ENCODE data around the gene SPIB.

The SPIB gene

GRCh38 chr19:50476224-50476906 is 57.6 kb downstream of the SPIB start, which contains the start of the genes EMC10 and GARIN5A:
TSS of gene EMC10 (plus strand) at chr19:50476507. CDS start at chr19:50476545, 38 bp downstream.
TSS of gene GARIN5A (minus strand) at chr19:50476848. CDS start at chr19:50476388, 460 bp downstream.
- DNase-seq, result peak; percentile 90

- no peak for DNase-seq
These were observed 58.1 kb downstream of the SPIB start for GRCh38 chr19:50476907-50477238.

- no peak for DNase-seq
These were observed 59.2 kb downstream of the SPIB start for GRCh38 chr19:50477751-50478515.

GRCh38 chr19:50478901-50479715 is 60.4 kb downstream of the SPIB start:
- DNase-seq, result no peak

GRCh38 chr19:50479761-50480251 is 61.1 kb downstream of the SPIB start:
- DNase-seq, result no peak

- DNase-seq, result no peak
These were observed 61.8 kb downstream of the SPIB start for GRCh38 chr19:50480281-50481111.

All from midbrain (tissue), 1 donor.